ENCODE data around the gene CCDC146.
"Not testable (repeated sequence)": the region's sequence is repeated elsewhere in the genome, so short reads cannot be mapped to it uniquely, and the experiment has no call there.

DNA sequence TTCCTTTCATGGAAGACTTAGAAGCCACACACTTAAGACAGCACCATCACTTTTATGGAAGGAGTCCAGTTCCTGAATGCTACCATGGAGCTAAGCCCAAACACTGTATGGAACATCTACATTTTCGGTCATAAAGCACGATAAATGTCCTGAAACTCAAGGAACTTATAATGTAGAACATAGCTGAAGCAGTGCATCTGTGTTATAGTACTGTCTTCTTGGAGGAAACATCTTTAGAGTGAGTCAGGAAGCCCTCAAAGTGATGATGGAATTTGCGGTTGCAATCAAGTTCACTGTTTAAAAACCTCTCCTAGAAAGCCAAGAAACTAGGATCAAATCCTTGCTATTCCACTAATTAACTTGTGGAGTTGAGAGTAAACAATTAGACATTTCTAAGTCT, 16.5 kb upstream of the CCDC146 start:
- not testable (repeated sequence) for TF ChIP-seq CTCF (IDR thresholded peaks at IDR 0.05); USF2 (CRISPR knock-in tag; IDR thresholded peaks at IDR 0.05); ESRRA (CRISPR knock-in tag; IDR thresholded peaks at IDR 0.05; ENCODE audit: borderline replicate concordance); AFF4 (CRISPR knock-in tag; IDR thresholded peaks at IDR 0.05; ENCODE audit: borderline replicate concordance); NFYB (CRISPR knock-in tag; conservative IDR thresholded peaks at IDR 0.05; ENCODE audit: low read depth); ATF3 (CRISPR knock-in tag; conservative IDR thresholded peaks at IDR 0.05); HMGA2 (CRISPR knock-in tag; IDR thresholded peaks at IDR 0.05); ZNF138 (CRISPR knock-in tag; conservative IDR thresholded peaks at IDR 0.05); ELF4 (CRISPR knock-in tag; IDR thresholded peaks at IDR 0.05; ENCODE audit: low read depth); TP53 (CRISPR knock-in tag; IDR thresholded peaks at IDR 0.05)
- TF ChIP-seq, protein P1, sequence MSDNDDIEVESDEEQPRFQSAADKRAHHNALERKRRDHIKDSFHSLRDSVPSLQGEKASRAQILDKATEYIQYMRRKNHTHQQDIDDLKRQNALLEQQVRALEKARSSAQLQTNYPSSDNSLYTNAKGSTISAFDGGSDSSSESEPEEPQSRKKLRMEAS (CRISPR knock-in tag; IDR thresholded peaks at IDR 0.05), result not testable (repeated sequence)
- TF ChIP-seq, protein P2, sequence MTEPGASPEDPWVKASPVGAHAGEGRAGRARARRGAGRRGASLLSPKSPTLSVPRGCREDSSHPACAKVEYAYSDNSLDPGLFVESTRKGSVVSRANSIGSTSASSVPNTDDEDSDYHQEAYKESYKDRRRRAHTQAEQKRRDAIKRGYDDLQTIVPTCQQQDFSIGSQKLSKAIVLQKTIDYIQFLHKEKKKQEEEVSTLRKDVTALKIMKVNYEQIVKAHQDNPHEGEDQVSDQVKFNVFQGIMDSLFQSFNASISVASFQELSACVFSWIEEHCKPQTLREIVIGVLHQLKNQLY (CRISPR knock-in tag; IDR thresholded peaks at IDR 0.05), result not testable (repeated sequence)

All from WTC11 (cell line).